ENCODE results near the gene DLG2.

The DLG2 gene

DNA sequence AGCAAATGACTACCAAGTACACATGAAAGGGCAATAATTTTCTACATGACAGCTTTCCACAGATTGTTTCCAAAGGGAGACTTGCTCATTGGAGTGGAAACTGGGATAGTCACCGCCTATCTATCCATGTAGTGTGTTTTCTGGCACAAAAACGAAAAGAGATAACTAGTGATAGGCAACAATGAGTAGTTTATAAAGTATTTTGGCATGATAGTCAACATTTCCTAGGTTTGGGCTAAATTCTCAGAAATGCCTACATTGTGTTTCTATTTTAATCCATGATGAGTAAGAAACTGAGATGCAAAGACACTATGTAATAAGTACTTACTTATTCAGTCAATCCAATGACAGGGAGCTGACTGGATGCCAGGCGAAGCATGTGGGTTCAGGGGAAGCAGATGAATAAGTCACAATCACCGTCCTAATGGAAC lies 1129.1 kb downstream of the DLG2 start:
- no peak overlapping the region for H3K23ac ChIP-seq (ENCODE audit: low read length in 2 of 2)
- H4K8ac ChIP-seq (ENCODE audit: low read length), result no peak overlapping the region
- no peak overlapping the region for H3K4me2 ChIP-seq (ENCODE audit: low read length, poor library complexity, severe bottlenecking)
- H3K14ac ChIP-seq (ENCODE audit: low read length in 2 of 2), result no peak overlapping the region
- H3K79me1 ChIP-seq (replicated peaks; ENCODE audit: low read length, poor library complexity, severe bottlenecking), result no peaks in the 10 kb centered on the region
- no peak overlapping the region for H2BK15ac ChIP-seq (ENCODE audit: low read depth, poor library complexity, severe bottlenecking)
- no peaks in the 10 kb centered on the region for H3K27me3 ChIP-seq (ENCODE audit: control insufficient read depth in 1 of 2, insufficient read depth in 1 of 2, low read length in 2 of 2)
- H4K91ac ChIP-seq (ENCODE audit: low read length), result no peak overlapping the region
- no peak overlapping the region for H2BK120ac ChIP-seq (ENCODE audit: low read depth, low read length)
- H2AK5ac ChIP-seq (ENCODE audit: low read length, severe bottlenecking), result no peak overlapping the region
- H3K9me3 ChIP-seq (ENCODE audit: control insufficient read depth, low read length), result no peaks in the 10 kb centered on the region
- H3K4ac ChIP-seq (ENCODE audit: low read depth in 1 of 2, low read length in 2 of 2), result no peak overlapping the region
- no peak overlapping the region for H2BK12ac ChIP-seq (ENCODE audit: low read length in 2 of 2)
- no peak overlapping the region for H3K4me3 ChIP-seq (ENCODE audit: insufficient read depth in 1 of 2, low read depth in 1 of 2, low read length in 2 of 2)
- H3K9ac ChIP-seq (ENCODE audit: low read length), result peak overlapping the region; percentile 39
- H3K4me1 ChIP-seq (ENCODE audit: control insufficient read depth, insufficient read depth, low read depth, low read length), result no peaks in the 10 kb centered on the region
- H3K18ac ChIP-seq (ENCODE audit: low read depth in 1 of 2, low read length in 2 of 2), result no peak overlapping the region
- no peak overlapping the region for H2BK5ac ChIP-seq (ENCODE audit: low read depth, low read length, poor library complexity, severe bottlenecking)
- peak; percentile 4 for DNase-seq
- no peak overlapping the region for H3K27ac ChIP-seq (ENCODE audit: low read length, poor library complexity, severe bottlenecking)
- WGBS, result 69% methylated on average over 4 of the region's 4 CpGs
- no peaks in the 10 kb centered on the region for H3K36me3 ChIP-seq (ENCODE audit: control insufficient read depth in 1 of 2, insufficient read depth in 2 of 2, low read depth in 1 of 2, low read length in 2 of 2)
- H2AFZ ChIP-seq (ENCODE audit: low read depth, low read length), result no peak overlapping the region

- no peak overlapping the region for H3K14ac ChIP-seq (ENCODE audit: low read length in 2 of 2)
- no peak overlapping the region for H3K9ac ChIP-seq (ENCODE audit: low read length)
- no peak overlapping the region for H3K4ac ChIP-seq (ENCODE audit: low read depth in 1 of 2, low read length in 2 of 2)
- WGBS, result no CpG with 5 or more reads among the region's 1 CpG
- H3K4me2 ChIP-seq (ENCODE audit: low read length, poor library complexity, severe bottlenecking), result no peak overlapping the region
- no peak overlapping the region for H3K23ac ChIP-seq (ENCODE audit: low read length in 2 of 2)
- H3K18ac ChIP-seq (ENCODE audit: low read depth in 1 of 2, low read length in 2 of 2), result no peak overlapping the region
- H2BK15ac ChIP-seq (ENCODE audit: low read depth, poor library complexity, severe bottlenecking), result no peak overlapping the region
- no peaks in the 10 kb centered on the region for H3K4me1 ChIP-seq (ENCODE audit: control insufficient read depth, insufficient read depth, low read depth, low read length)
- H2BK120ac ChIP-seq (ENCODE audit: low read depth, low read length), result no peak overlapping the region
- H2AFZ ChIP-seq (ENCODE audit: low read depth, low read length), result no peak overlapping the region
- H2AK5ac ChIP-seq (ENCODE audit: low read length, severe bottlenecking), result no peak overlapping the region
- H3K4me3 ChIP-seq (ENCODE audit: insufficient read depth in 1 of 2, low read depth in 1 of 2, low read length in 2 of 2), result no peak overlapping the region
- no peaks in the 10 kb centered on the region for H3K27me3 ChIP-seq (ENCODE audit: control insufficient read depth in 1 of 2, insufficient read depth in 1 of 2, low read length in 2 of 2)
- H4K91ac ChIP-seq (ENCODE audit: low read length), result no peak overlapping the region
- H3K27ac ChIP-seq (ENCODE audit: low read length, poor library complexity, severe bottlenecking), result no peak overlapping the region
- H3K36me3 ChIP-seq (ENCODE audit: control insufficient read depth in 1 of 2, insufficient read depth in 2 of 2, low read depth in 1 of 2, low read length in 2 of 2), result no peaks in the 10 kb centered on the region
- no peak overlapping the region for H2BK5ac ChIP-seq (ENCODE audit: low read depth, low read length, poor library complexity, severe bottlenecking)
- H4K8ac ChIP-seq (ENCODE audit: low read length), result no peak overlapping the region
- H2BK12ac ChIP-seq (ENCODE audit: low read length in 2 of 2), result no peak overlapping the region
- no peak for DNase-seq
- no peaks in the 10 kb centered on the region for H3K9me3 ChIP-seq (ENCODE audit: control insufficient read depth, low read length)
- no peaks in the 10 kb centered on the region for H3K79me1 ChIP-seq (replicated peaks; ENCODE audit: low read length, poor library complexity, severe bottlenecking)
Observed at GRCh38 chr11:84497181-84497580, 1130.0 kb downstream of the DLG2 start.

DNA sequence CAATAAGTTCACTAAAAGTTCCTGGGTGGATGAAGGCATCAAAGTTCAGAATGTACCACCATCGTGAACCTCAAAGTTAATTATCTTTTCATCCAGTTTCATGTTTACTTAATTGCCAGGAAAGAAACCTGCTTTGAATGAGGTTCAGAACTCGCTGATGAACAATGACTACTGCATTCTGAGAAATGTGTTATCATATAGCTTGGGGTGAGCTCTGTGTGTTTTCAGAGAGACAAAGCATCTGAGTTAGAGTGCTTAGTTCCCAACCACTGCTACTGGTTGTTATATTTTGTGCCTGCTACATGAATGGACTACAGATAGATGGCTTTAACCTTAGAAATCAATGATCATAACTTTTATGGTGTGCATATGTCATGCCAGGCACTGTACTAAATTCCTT lies 1131.0 kb downstream of the DLG2 start:
- Histone ChIP-seq H3K18ac (ENCODE audit: low read depth in 1 of 2, low read length in 2 of 2) (no peak overlapping the region), H2BK12ac (ENCODE audit: low read length in 2 of 2) (no peak overlapping the region)
- 61% methylated on average over 1 of the region's 2 CpGs for WGBS

DNA sequence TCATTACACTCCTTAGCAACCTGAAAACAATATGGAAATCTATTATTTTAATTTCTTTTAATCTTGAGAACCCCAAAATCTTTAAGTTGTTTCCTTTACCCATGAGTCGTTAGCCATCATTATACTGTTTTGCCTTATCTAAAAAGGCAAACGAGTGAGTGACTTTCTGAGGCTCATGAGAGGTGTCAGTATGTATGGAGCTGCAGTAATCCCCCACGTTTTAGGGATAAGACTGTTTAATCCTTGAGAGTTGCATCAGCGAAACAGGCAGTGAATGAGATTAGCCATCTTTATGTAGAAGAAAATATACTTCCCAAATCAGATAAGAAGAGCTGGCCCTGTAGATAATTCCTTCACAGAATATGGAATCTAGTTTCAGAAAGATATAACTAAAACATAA lies 1147.0 kb downstream of the DLG2 start:
- Histone ChIP-seq H3K23ac (ENCODE audit: low read length in 2 of 2) (no peak overlapping the region), H3K14ac (ENCODE audit: low read length in 2 of 2) (no peak overlapping the region), H3K27ac (ENCODE audit: low read length, poor library complexity, severe bottlenecking) (no peak overlapping the region), H3K4me1 (ENCODE audit: control insufficient read depth, insufficient read depth, low read depth, low read length) (no peaks in the 10 kb centered on the region), H2BK15ac (ENCODE audit: low read depth, poor library complexity, severe bottlenecking) (no peak overlapping the region), H2BK5ac (ENCODE audit: low read depth, low read length, poor library complexity, severe bottlenecking) (no peak overlapping the region), H2BK120ac (ENCODE audit: low read depth, low read length) (no peak overlapping the region), H3K4ac (ENCODE audit: low read depth in 1 of 2, low read length in 2 of 2) (no peak overlapping the region), H4K8ac (ENCODE audit: low read length) (no peak overlapping the region), H3K79me1 (replicated peaks; ENCODE audit: low read length, poor library complexity, severe bottlenecking) (no peaks in the 10 kb centered on the region), H3K18ac (ENCODE audit: low read depth in 1 of 2, low read length in 2 of 2) (no peak overlapping the region), H4K91ac (ENCODE audit: low read length) (no peak overlapping the region), H3K27me3 (ENCODE audit: control insufficient read depth in 1 of 2, insufficient read depth in 1 of 2, low read length in 2 of 2) (no peaks in the 10 kb centered on the region), H3K9ac (ENCODE audit: low read length) (no peak overlapping the region), H2AK5ac (ENCODE audit: low read length, severe bottlenecking) (no peak overlapping the region), H2AFZ (ENCODE audit: low read depth, low read length) (no peak overlapping the region), H3K4me3 (ENCODE audit: insufficient read depth in 1 of 2, low read depth in 1 of 2, low read length in 2 of 2) (no peak overlapping the region), H3K36me3 (ENCODE audit: control insufficient read depth in 1 of 2, insufficient read depth in 2 of 2, low read depth in 1 of 2, low read length in 2 of 2) (no peaks in the 10 kb centered on the region), H2BK12ac (ENCODE audit: low read length in 2 of 2) (no peak overlapping the region), H3K4me2 (ENCODE audit: low read length, poor library complexity, severe bottlenecking) (no peak overlapping the region), H3K9me3 (ENCODE audit: control insufficient read depth, low read length) (no peaks in the 10 kb centered on the region)
- 54% methylated on average over 3 of the region's 4 CpGs for WGBS
- no peak for DNase-seq

More for the DNA sequence above, 1131.0 kb downstream of the DLG2 start:
- Histone ChIP-seq H3K23ac (ENCODE audit: low read length in 2 of 2) (no peak overlapping the region), H2AK5ac (ENCODE audit: low read length, severe bottlenecking) (no peak overlapping the region), H3K79me1 (replicated peaks; ENCODE audit: low read length, poor library complexity, severe bottlenecking) (no peaks in the 10 kb centered on the region), H3K4ac (ENCODE audit: low read depth in 1 of 2, low read length in 2 of 2) (no peak overlapping the region), H4K91ac (ENCODE audit: low read length) (no peak overlapping the region), H3K27me3 (ENCODE audit: control insufficient read depth in 1 of 2, insufficient read depth in 1 of 2, low read length in 2 of 2) (no peaks in the 10 kb centered on the region), H2AFZ (ENCODE audit: low read depth, low read length) (no peak overlapping the region), H4K8ac (ENCODE audit: low read length) (no peak overlapping the region), H2BK5ac (ENCODE audit: low read depth, low read length, poor library complexity, severe bottlenecking) (no peak overlapping the region), H3K9ac (ENCODE audit: low read length) (no peak overlapping the region), H2BK15ac (ENCODE audit: low read depth, poor library complexity, severe bottlenecking) (no peak overlapping the region), H3K4me3 (ENCODE audit: insufficient read depth in 1 of 2, low read depth in 1 of 2, low read length in 2 of 2) (no peak overlapping the region), H3K27ac (ENCODE audit: low read length, poor library complexity, severe bottlenecking) (no peak overlapping the region), H3K4me1 (ENCODE audit: control insufficient read depth, insufficient read depth, low read depth, low read length) (no peaks in the 10 kb centered on the region), H3K9me3 (ENCODE audit: control insufficient read depth, low read length) (no peaks in the 10 kb centered on the region), H3K36me3 (ENCODE audit: control insufficient read depth in 1 of 2, insufficient read depth in 2 of 2, low read depth in 1 of 2, low read length in 2 of 2) (no peaks in the 10 kb centered on the region), H2BK120ac (ENCODE audit: low read depth, low read length) (no peak overlapping the region), H3K4me2 (ENCODE audit: low read length, poor library complexity, severe bottlenecking) (no peak overlapping the region), H3K14ac (ENCODE audit: low read length in 2 of 2) (no peak overlapping the region)
- no peak for DNase-seq

Measured in mesenchymal stem cell (in vitro differentiated cells and primary cell).